HEK293T (cell line): ENCODE measurements around the gene WASF1.

Experiments used
- BHLHE40 ChIP-seq: fragments of 450-650 bp; IDR thresholded peaks from 2 replicates; pipeline ENCODE4 v1.6.1; 2016; ENCODE audit warnings: mild to moderate bottlenecking, moderate library complexity, borderline replicate concordance
- FOXK2 ChIP-seq: fragments of 450-650 bp; IDR thresholded peaks from 2 replicates; pipeline ENCODE4 v1.6.1; 2016; ENCODE audit warnings: mild to moderate bottlenecking
- SP1 ChIP-seq: fragments of 450-650 bp; IDR thresholded peaks from 2 replicates; pipeline ENCODE4 v1.6.1; 2017
- SUZ12 ChIP-seq: fragments of 450-650 bp; IDR thresholded peaks from 2 replicates; pipeline ENCODE4 v1.6.1; 2016; ENCODE audit warnings: mild to moderate bottlenecking
- TARDBP ChIP-seq: fragments of 450-650 bp; IDR thresholded peaks from 2 replicates; pipeline ENCODE4 v1.6.1; 2016

- TF ChIP-seq FOXK2 (no peak), SUZ12 (no peak), BHLHE40 (no peak), SP1 (no peak), TARDBP (no peak)
Observed at GRCh38 chr6:110083875-110084585, 95.4 kb downstream of the WASF1 start.
